Endothelial cell (in vitro differentiated cells): ENCODE measurements around the gene INHBE. TPM values are rescaled to one million over a fixed set of nuclear protein-coding genes. Genes with fewer than 3 reads are reported as not detected.
"Not testable (repeated sequence)": the region's sequence is repeated elsewhere in the genome, so short reads cannot be mapped to it uniquely, and the experiment has no call there.

ENCODE experiments used
- DNase-seq: peaks from one replicate; pipeline ENCODE4 v3.0.0; 2021; ENCODE audit warnings: low spot score
- H3K27ac Mint-ChIP-seq: one replicate; pipeline ENCODE4 v1.8.0; 2021; ENCODE audit warnings: mixed read lengths, inconsistent platforms; ENCODE audit not compliant: unreplicated experiment
- H3K27me3 Mint-ChIP-seq: one replicate; pipeline ENCODE4 v1.8.0; 2021; ENCODE audit warnings: mild to moderate bottlenecking, moderate library complexity, mixed read lengths, inconsistent platforms; ENCODE audit not compliant: unreplicated experiment
- H3K36me3 Mint-ChIP-seq: one replicate; pipeline ENCODE4 v1.8.0; 2021; ENCODE audit warnings: mild to moderate bottlenecking, low read depth, mixed read lengths, inconsistent platforms; ENCODE audit not compliant: unreplicated experiment
- H3K4me1 Mint-ChIP-seq: one replicate; pipeline ENCODE4 v1.8.0; 2021; ENCODE audit warnings: mild to moderate bottlenecking, mixed read lengths, inconsistent platforms; ENCODE audit not compliant: unreplicated experiment
- H3K4me3 Mint-ChIP-seq: one replicate; pipeline ENCODE4 v1.8.0; 2021; ENCODE audit warnings: mild to moderate bottlenecking, mixed read lengths, inconsistent platforms; ENCODE audit not compliant: unreplicated experiment
- H3K9me3 Mint-ChIP-seq: one replicate; pipeline ENCODE4 v1.8.0; 2021; ENCODE audit warnings: mixed read lengths, inconsistent platforms; ENCODE audit not compliant: unreplicated experiment
- total RNA-seq: library from RNA; stranded (reverse); fragmentation: NEBNext Ultra II Directional; extraction: Animal tissue kit (Norgen Biotek cat#: 25700); gene quantifications from one replicate; pipeline ENCODE4 v1.2.1, GENCODE V29; 2021; ENCODE audit not compliant: unreplicated experiment
- TF ChIP-seq, protein P1 (sequence below): fragments of 200-600 bp; sonication (generic); IDR thresholded peaks from one replicate; pipeline ENCODE4 v1.5.0; 2021; ENCODE audit warnings: antibody characterized with exemption; ENCODE audit not compliant: unreplicated experiment

The INHBE gene
- total RNA-seq, 1 donor from 2014 or later: not detected

DNA sequence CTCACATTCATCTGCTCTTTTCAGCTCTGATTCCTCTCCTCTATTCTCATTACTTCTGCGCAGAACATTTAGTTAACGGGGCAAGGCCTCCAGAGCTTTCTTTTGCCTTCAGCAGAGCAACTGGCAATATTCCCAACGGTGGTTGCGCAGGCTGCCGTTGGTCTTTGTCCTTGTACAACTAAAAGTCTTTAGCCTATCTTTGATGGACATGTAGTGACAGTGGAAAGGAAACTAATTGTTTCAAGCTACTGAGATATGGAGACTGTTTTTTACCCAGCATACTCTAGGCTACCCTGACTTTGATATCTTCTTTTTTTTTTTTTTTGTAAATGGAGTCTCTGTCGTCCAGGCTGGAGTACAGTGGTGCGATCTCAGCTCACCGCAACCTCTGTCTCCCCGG, 36.9 kb upstream of the INHBE start:
- TF ChIP-seq, protein P1, sequence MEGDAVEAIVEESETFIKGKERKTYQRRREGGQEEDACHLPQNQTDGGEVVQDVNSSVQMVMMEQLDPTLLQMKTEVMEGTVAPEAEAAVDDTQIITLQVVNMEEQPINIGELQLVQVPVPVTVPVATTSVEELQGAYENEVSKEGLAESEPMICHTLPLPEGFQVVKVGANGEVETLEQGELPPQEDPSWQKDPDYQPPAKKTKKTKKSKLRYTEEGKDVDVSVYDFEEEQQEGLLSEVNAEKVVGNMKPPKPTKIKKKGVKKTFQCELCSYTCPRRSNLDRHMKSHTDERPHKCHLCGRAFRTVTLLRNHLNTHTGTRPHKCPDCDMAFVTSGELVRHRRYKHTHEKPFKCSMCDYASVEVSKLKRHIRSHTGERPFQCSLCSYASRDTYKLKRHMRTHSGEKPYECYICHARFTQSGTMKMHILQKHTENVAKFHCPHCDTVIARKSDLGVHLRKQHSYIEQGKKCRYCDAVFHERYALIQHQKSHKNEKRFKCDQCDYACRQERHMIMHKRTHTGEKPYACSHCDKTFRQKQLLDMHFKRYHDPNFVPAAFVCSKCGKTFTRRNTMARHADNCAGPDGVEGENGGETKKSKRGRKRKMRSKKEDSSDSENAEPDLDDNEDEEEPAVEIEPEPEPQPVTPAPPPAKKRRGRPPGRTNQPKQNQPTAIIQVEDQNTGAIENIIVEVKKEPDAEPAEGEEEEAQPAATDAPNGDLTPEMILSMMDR: no peak
- peaks cover 2% of the 10 kb centered on the region for H3K27me3 Mint-ChIP-seq
- H3K27ac Mint-ChIP-seq: no peak overlapping the region
- H3K4me3 Mint-ChIP-seq: no peak overlapping the region
- H3K36me3 Mint-ChIP-seq: peaks cover 5% of the 10 kb centered on the region
- H3K9me3 Mint-ChIP-seq: no peaks in the 10 kb centered on the region
- no peak for DNase-seq
- no peaks in the 10 kb centered on the region for H3K4me1 Mint-ChIP-seq

DNA sequence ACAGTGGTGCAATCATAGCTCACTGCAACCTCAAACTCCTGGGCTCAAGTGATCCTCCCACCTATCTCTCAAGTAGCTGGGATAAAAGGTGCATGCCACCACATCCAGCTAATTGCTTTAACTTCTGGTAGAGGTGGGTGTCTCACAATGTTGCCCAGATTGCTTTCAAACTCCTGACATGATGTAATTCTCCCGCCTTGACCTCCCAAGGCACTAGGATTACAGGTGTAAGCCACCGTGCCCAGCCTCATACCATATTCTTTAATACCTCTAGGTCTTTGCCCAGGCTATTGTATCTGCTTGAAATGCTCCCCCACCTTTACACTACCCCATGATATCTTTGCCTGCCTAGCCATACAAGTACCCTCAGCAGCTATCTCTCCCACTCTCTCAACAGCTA, 35.6 kb upstream of the INHBE start:
- H3K4me3 Mint-ChIP-seq: no peak overlapping the region
- H3K27ac Mint-ChIP-seq: no peak overlapping the region
- H3K4me1 Mint-ChIP-seq: no peaks in the 10 kb centered on the region
- no peaks in the 10 kb centered on the region for H3K9me3 Mint-ChIP-seq
- peaks cover 3% of the 10 kb centered on the region for H3K27me3 Mint-ChIP-seq
- DNase-seq: no peak
- H3K36me3 Mint-ChIP-seq: peaks cover 5% of the 10 kb centered on the region
- TF ChIP-seq, protein P1: no peak

DNA sequence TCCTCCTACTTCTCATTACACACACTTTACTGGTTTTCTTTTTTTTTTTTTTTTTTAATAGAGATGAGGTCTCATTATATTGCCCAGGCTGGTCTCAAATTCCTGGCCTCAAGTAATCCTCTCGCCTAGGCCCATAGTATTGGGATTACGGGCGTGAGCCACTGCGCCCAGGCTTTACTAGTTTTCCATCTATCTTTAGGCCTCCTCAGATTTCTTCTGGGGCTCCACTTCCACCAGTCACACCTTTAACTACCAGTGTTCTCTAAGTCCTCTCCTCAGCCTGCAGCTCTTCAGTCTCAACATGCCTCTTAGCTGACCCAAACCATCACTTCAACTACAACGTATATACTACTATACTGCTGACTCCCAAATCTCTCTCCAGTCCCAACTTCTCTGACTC, 34.6 kb upstream of the INHBE start:
- no peak for DNase-seq
- Mint-ChIP-seq H3K27me3 (peaks cover 3% of the 10 kb centered on the region), H3K36me3 (peaks cover 5% of the 10 kb centered on the region), H3K9me3 (no peaks in the 10 kb centered on the region), H3K4me3 (no peak overlapping the region), H3K4me1 (no peaks in the 10 kb centered on the region), H3K27ac (no peak overlapping the region)
- TF ChIP-seq, protein P1: no peak

DNA sequence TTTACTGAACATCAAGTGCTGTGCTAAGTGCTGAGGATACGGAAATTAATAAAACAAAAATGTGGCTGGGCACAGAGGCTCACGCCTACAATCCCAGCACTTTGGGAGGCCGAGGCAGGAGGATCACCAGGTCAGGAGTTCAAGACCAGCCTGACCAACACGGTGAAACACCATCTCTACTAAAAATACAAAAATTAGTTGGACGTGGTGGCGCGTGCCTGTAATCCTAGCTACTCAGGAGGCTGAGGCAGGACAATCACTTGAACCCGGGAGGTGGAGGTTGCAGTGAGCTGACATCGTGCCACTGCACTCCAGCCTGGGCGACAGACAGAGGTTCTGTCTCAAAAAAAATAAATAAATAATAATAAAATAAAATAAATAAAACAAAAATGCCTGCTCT, 28.2 kb upstream of the INHBE start:
- H3K4me3 Mint-ChIP-seq, H3K36me3 Mint-ChIP-seq, DNase-seq, H3K9me3 Mint-ChIP-seq: not testable (repeated sequence)
- H3K27me3 Mint-ChIP-seq: peaks cover 12% of the 10 kb centered on the region
- H3K4me1 Mint-ChIP-seq: peaks cover 20% of the 10 kb centered on the region
- H3K27ac Mint-ChIP-seq: peak overlapping the region; percentile 42

DNA sequence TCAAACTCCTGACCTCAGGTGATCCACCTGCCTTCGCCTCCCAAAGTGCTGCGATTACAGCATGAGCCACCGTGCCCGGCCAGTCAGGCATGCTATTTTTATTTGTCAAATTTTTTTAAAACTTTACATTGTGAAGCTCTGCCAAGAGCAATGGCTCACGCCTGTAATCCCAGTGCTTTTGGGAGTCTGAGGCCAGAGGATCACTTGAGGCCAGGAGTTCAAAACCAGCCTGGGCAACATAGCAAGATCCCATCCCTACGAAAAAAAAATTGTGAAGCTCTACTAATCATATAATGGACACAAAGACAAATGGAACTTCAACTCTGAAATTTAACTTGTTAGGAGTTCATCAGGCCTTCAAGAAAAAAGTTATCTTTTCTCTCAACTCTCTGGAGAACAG, 26.1 kb upstream of the INHBE start:
- Mint-ChIP-seq H3K4me1 (peaks cover 20% of the 10 kb centered on the region), H3K36me3 (peaks cover 3% of the 10 kb centered on the region), H3K27ac (no peak overlapping the region), H3K4me3 (peak overlapping the region; percentile 62), H3K27me3 (peaks cover 12% of the 10 kb centered on the region), H3K9me3 (no peaks in the 10 kb centered on the region)
- TF ChIP-seq, protein P1: no peak
- no peak for DNase-seq
